Measurements from ENCODE around the gene FHIP1B. TPM values are rescaled to one million over a fixed set of nuclear protein-coding genes. Genes with fewer than 3 reads are reported as not detected.

FHIP1B gene
- total and polyA plus RNA-seq, 2 of the 4 experiments (the other 2 are of a cell fraction): 5.9 to 30.2 TPM

GRCh38 chr11:6263662-6264061 lies 29.2 kb upstream of the FHIP1B start:
- Histone ChIP-seq H3K23ac (ENCODE audit: low read depth, low read length) (no peak overlapping the region), H3K14ac (replicated peaks; ENCODE audit: low read depth, low read length) (no peak overlapping the region), H2AK5ac (ENCODE audit: low read depth, low read length) (no peak overlapping the region), H2BK15ac (ENCODE audit: low read depth, low read length) (no peak overlapping the region), H3K4ac (ENCODE audit: low read depth, low read length) (no peak overlapping the region), H3K4me2 (ENCODE audit: low read depth, low read length) (no peak overlapping the region), H3K4me3 (ENCODE audit: insufficient read depth, low read depth, low read length) (no peak overlapping the region), H3K56ac (ENCODE audit: extremely low read depth, insufficient read depth, low read length) (no peak overlapping the region), H2AK9ac (replicated peaks; ENCODE audit: low read depth, low read length, poor library complexity) (no peak overlapping the region), H2BK20ac (ENCODE audit: low read depth, low read length) (no peak overlapping the region), H3K9me3 (ENCODE audit: control insufficient read depth, insufficient read depth, low read length) (no peaks in the 10 kb centered on the region), H4K20me1 (ENCODE audit: insufficient read depth, low read length) (no peaks in the 10 kb centered on the region), H3K9ac (ENCODE audit: low read depth, low read length) (no peak overlapping the region), H3K4me1 (ENCODE audit: control insufficient read depth, insufficient read depth, low read length) (no peaks in the 10 kb centered on the region; the same call in 1 of the 2 replicates), H3K79me1 (ENCODE audit: low read depth in 1 of 2, low read length in 2 of 2) (no peaks in the 10 kb centered on the region), H2BK120ac (ENCODE audit: low read depth, low read length) (no peak overlapping the region), H2BK5ac (ENCODE audit: low read depth, low read length, poor library complexity, severe bottlenecking) (no peak overlapping the region), H3K27me3 (ENCODE audit: control insufficient read depth, insufficient read depth, low read length) (peaks cover 38% of the 10 kb centered on the region), H2AFZ (replicated peaks; ENCODE audit: low read length, poor library complexity) (no peak overlapping the region), H4K5ac (ENCODE audit: low read depth, low read length) (no peak overlapping the region), H4K91ac (ENCODE audit: insufficient read depth, low read depth, low read length) (no peak overlapping the region), H4K8ac (ENCODE audit: low read depth in 2 of 2, low read length in 2 of 2) (no peak overlapping the region), H3K18ac (ENCODE audit: low read depth, low read length) (no peak overlapping the region), H3K27ac (ENCODE audit: insufficient read depth, low read length) (no peak overlapping the region), H3K36me3 (ENCODE audit: control insufficient read depth, insufficient read depth, low read length) (no peaks in the 10 kb centered on the region), H3K9me1 (ENCODE audit: insufficient read depth, low read length) (no peaks in the 10 kb centered on the region; the same call in 1 of the 2 replicates)
- ChIA-PET POLR2A (ENCODE audit: unreplicated experiment) (no interaction called here), CTCF (no interaction called here)
- dilution Hi-C loops (cut with HindIII; ENCODE audit: low sequenced_read_pairs, unreplicated experiment) (no loop called here), intact Hi-C loops (cut with micrococcal nuclease) (no loop called here), in situ Hi-C loops (cut with MboI; ENCODE audit: low sequenced_read_pairs) (no loop called here)
- no CpG with 5 or more reads among the region's 1 CpG for WGBS, 2 experiments (ENCODE audit: extremely low coverage in 2 of 2, insufficient read length in 1 of 2)
- BruUV-seq (replicated peaks): no TSS peak
- DNase-seq (no peak), ATAC-seq (ENCODE audit: low read depth) (no peak)
- peak; percentile 95 for TF ChIP-seq MAFK (IDR thresholded peaks at IDR 0.05; ENCODE audit: low read depth, low read length)
- TF ChIP-seq FOS (IDR thresholded peaks at IDR 0.05; ENCODE audit: low read depth, low read length): no peak

Data from IMR-90 (cell line).